IPS-15b (cell line): ENCODE results near the gene HIKESHI.
A peak's percentile ranks its signal among the peaks of the same experiment; 100 is the strongest.
"Not testable (repeated sequence)": the region's sequence is repeated elsewhere in the genome, so short reads cannot be mapped to it uniquely, and the experiment has no call there.

Source experiments
- H3K27me3 ChIP-seq: one replicate; pipeline ENCODE4 v1.6.1; 2013; ENCODE audit warnings: low read length; ENCODE audit not compliant: control insufficient read depth, insufficient read depth
- H3K36me3 ChIP-seq: one replicate; pipeline ENCODE4 v1.6.1; 2013; ENCODE audit warnings: low read length; ENCODE audit not compliant: control insufficient read depth, insufficient read depth
- H3K4me1 ChIP-seq: one replicate; pipeline ENCODE4 v1.6.1; 2013; ENCODE audit warnings: mild to moderate bottlenecking, low read length; ENCODE audit not compliant: control insufficient read depth, insufficient read depth
- H3K4me3 ChIP-seq: one replicate; pipeline ENCODE4 v1.5.1; 2013; ENCODE audit warnings: low read depth, low read length
- H3K9ac ChIP-seq: one replicate; pipeline ENCODE4 v1.6.1; 2013; ENCODE audit warnings: low read depth, mild to moderate bottlenecking, low read length
- H3K9me3 ChIP-seq: one replicate; pipeline ENCODE4 v1.6.1; 2013; ENCODE audit warnings: mild to moderate bottlenecking, low read length; ENCODE audit not compliant: control insufficient read depth, insufficient read depth

HIKESHI gene

GRCh38 chr11:86303257-86303656, 1.2 kb downstream of the HIKESHI start:
- no peak overlapping the region for H3K9ac ChIP-seq
- no peaks in the 10 kb centered on the region for H3K27me3 ChIP-seq
- peak overlapping the region; percentile 94 for H3K4me3 ChIP-seq
- no peaks in the 10 kb centered on the region for H3K9me3 ChIP-seq
- H3K36me3 ChIP-seq = no peaks in the 10 kb centered on the region
- H3K4me1 ChIP-seq = no peaks in the 10 kb centered on the region

- H3K9me3 ChIP-seq, H3K4me3 ChIP-seq, H3K36me3 ChIP-seq, H3K27me3 ChIP-seq, H3K4me1 ChIP-seq, H3K9ac ChIP-seq: not testable (repeated sequence)
Measured at GRCh38 chr11:86308710-86309109, 6.7 kb downstream of the HIKESHI start.

GRCh38 chr11:86313793-86314192, 11.8 kb downstream of the HIKESHI start:
- Histone ChIP-seq H3K36me3 (no peaks in the 10 kb centered on the region), H3K9ac (no peak overlapping the region), H3K9me3 (no peaks in the 10 kb centered on the region), H3K4me1 (peaks cover 4% of the 10 kb centered on the region), H3K27me3 (no peaks in the 10 kb centered on the region), H3K4me3 (no peak overlapping the region)

GRCh38 chr11:86314636-86315035, 12.6 kb downstream of the HIKESHI start:
- Histone ChIP-seq H3K4me3 (no peak overlapping the region), H3K27me3 (no peaks in the 10 kb centered on the region), H3K4me1 (peaks cover 4% of the 10 kb centered on the region), H3K36me3 (peaks cover 2% of the 10 kb centered on the region), H3K9me3 (no peaks in the 10 kb centered on the region), H3K9ac (no peak overlapping the region)

GRCh38 chr11:86335131-86335767, 33.2 kb downstream of the HIKESHI start:
- H3K9me3 ChIP-seq = no peaks in the 10 kb centered on the region
- no peaks in the 10 kb centered on the region for H3K27me3 ChIP-seq
- no peaks in the 10 kb centered on the region for H3K4me1 ChIP-seq
- H3K36me3 ChIP-seq = peaks cover 3% of the 10 kb centered on the region
- no peak overlapping the region for H3K9ac ChIP-seq
- H3K4me3 ChIP-seq = no peak overlapping the region

- no peaks in the 10 kb centered on the region for H3K27me3 ChIP-seq
- H3K9me3 ChIP-seq = no peaks in the 10 kb centered on the region
- H3K4me3 ChIP-seq = no peak overlapping the region
- H3K9ac ChIP-seq = no peak overlapping the region
- no peaks in the 10 kb centered on the region for H3K4me1 ChIP-seq
- peaks cover 3% of the 10 kb centered on the region for H3K36me3 ChIP-seq
Measured at GRCh38 chr11:86337227-86337626, 35.2 kb downstream of the HIKESHI start.

GRCh38 chr11:86341382-86341781, 39.3 kb downstream of the HIKESHI start:
- Histone ChIP-seq H3K36me3 (peaks cover 3% of the 10 kb centered on the region), H3K4me3 (no peak overlapping the region)

GRCh38 chr11:86346513-86346912, 44.5 kb downstream of the HIKESHI start:
- H3K27me3 ChIP-seq = no peaks in the 10 kb centered on the region
- H3K36me3 ChIP-seq = no peaks in the 10 kb centered on the region
- no peaks in the 10 kb centered on the region for H3K9me3 ChIP-seq
- no peak overlapping the region for H3K4me3 ChIP-seq
- H3K9ac ChIP-seq = no peak overlapping the region
- H3K4me1 ChIP-seq = no peaks in the 10 kb centered on the region

More at GRCh38 chr11:86341382-86341781, 39.3 kb downstream of the HIKESHI start:
- Histone ChIP-seq H3K9ac (no peak overlapping the region), H3K9me3 (no peaks in the 10 kb centered on the region), H3K27me3 (no peaks in the 10 kb centered on the region), H3K4me1 (no peaks in the 10 kb centered on the region)

GRCh38 chr11:86355256-86355655, 53.2 kb downstream of the HIKESHI start:
- Histone ChIP-seq H3K4me3 (no peak overlapping the region), H3K9ac (no peak overlapping the region), H3K9me3 (no peaks in the 10 kb centered on the region), H3K27me3 (no peaks in the 10 kb centered on the region), H3K4me1 (peaks cover 4% of the 10 kb centered on the region), H3K36me3 (no peaks in the 10 kb centered on the region)

- not testable (repeated sequence) for H3K36me3 ChIP-seq, H3K27me3 ChIP-seq, H3K4me3 ChIP-seq, H3K9ac ChIP-seq, H3K4me1 ChIP-seq, H3K9me3 ChIP-seq
Measured at GRCh38 chr11:86357412-86357811, 55.4 kb downstream of the HIKESHI start.

- H3K27me3 ChIP-seq = no peaks in the 10 kb centered on the region
- no peaks in the 10 kb centered on the region for H3K9me3 ChIP-seq
- H3K4me3 ChIP-seq = no peak overlapping the region
- peaks cover 4% of the 10 kb centered on the region for H3K4me1 ChIP-seq
- no peaks in the 10 kb centered on the region for H3K36me3 ChIP-seq
- no peak overlapping the region for H3K9ac ChIP-seq
Measured at GRCh38 chr11:86358720-86359119, 56.7 kb downstream of the HIKESHI start.

GRCh38 chr11:86360775-86361395, 58.8 kb downstream of the HIKESHI start:
- Histone ChIP-seq H3K36me3 (no peaks in the 10 kb centered on the region), H3K27me3 (no peaks in the 10 kb centered on the region), H3K4me3 (no peak overlapping the region), H3K9ac (no peak overlapping the region), H3K4me1 (peaks cover 4% of the 10 kb centered on the region), H3K9me3 (no peaks in the 10 kb centered on the region)
